SK-N-SH treated with all-trans-retinoic acid at 6 μM for 48 hours (cell line): ENCODE results near the gene PCDH15.

Experiments used
- OSR1 ChIP-seq: fragments of 250-450 bp; sonication (Bioruptor Pico); IDR thresholded peaks from 2 replicates; pipeline ENCODE4 v1.8.0; 2022; ENCODE audit warnings: moderate library complexity, mild to moderate bottlenecking, inconsistent platforms
- PPARA ChIP-seq: fragments of 250-450 bp; sonication (Bioruptor Pico); IDR thresholded peaks from 2 replicates; pipeline ENCODE4 v1.5.0; 2020; ENCODE audit warnings: mild to moderate bottlenecking, borderline replicate concordance
- TOX ChIP-seq: fragments of 250-450 bp; sonication (Bioruptor Pico); IDR thresholded peaks from 2 replicates; pipeline ENCODE4 v1.8.0; 2021; ENCODE audit warnings: mild to moderate bottlenecking, moderate library complexity, borderline replicate concordance
- ZFP3 ChIP-seq: fragments of 250-450 bp; sonication (Bioruptor Pico); IDR thresholded peaks from 2 replicates; pipeline ENCODE4 v1.5.0; 2020; ENCODE audit warnings: mild to moderate bottlenecking, moderate library complexity
- ZFP30 ChIP-seq: fragments of 450-650 bp; formaldehyde crosslinking; IDR thresholded peaks from 2 replicates; pipeline ENCODE4 v1.5.0; 2022; ENCODE audit warnings: mild to moderate bottlenecking, moderate library complexity
- ZNF565 ChIP-seq: fragments of 450-650 bp; formaldehyde crosslinking; conservative IDR thresholded peaks from 2 replicates; pipeline ENCODE4 v1.5.0; 2020; ENCODE audit warnings: low read depth, mild to moderate bottlenecking, moderate library complexity
- ZNF8 ChIP-seq: fragments of 450-650 bp; formaldehyde crosslinking; IDR thresholded peaks from 2 replicates; pipeline ENCODE4 v1.5.0; 2020; ENCODE audit warnings: mild to moderate bottlenecking, moderate library complexity
- TF ChIP-seq, protein P1 (sequence below): fragments of 250-450 bp; sonication (Bioruptor Pico); IDR thresholded peaks from 2 replicates; pipeline ENCODE4 v1.8.0; 2020; ENCODE audit warnings: mild to moderate bottlenecking, moderate library complexity, borderline replicate concordance
- TF ChIP-seq, protein P2 (sequence below): fragments of 250-450 bp; sonication (Bioruptor Pico); IDR thresholded peaks from 2 replicates; pipeline ENCODE4 v1.8.0; 2021; ENCODE audit warnings: low read depth, mild to moderate bottlenecking, moderate library complexity, borderline replicate concordance

DNA sequence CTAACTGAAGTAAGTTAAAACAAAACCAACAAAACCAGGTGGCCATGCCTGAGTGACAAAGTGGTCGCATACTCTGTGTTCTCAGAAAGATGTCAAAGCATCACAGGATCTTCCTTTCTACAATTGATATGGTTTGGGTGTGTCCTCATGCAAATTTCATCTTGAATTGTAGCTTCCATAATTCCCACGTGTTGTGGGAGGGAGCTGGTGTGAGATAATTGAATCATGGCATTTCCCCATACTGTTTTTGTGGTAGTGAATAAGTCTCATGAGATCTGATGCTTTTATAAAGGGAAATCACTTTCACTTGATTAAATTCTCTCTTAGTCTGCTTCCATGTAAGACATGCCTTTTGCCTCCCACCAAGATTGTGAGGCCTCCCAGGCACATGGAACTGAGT lies 465.7 kb downstream of the PCDH15 start:
- no peak for TF ChIP-seq ZFP30 (CRISPR knock-in tag)
- no peak for TF ChIP-seq TOX
- TF ChIP-seq ZNF8: no peak
- TF ChIP-seq PPARA (CRISPR knock-in tag): no peak
- no peak for TF ChIP-seq ZFP3 (CRISPR knock-in tag)
- TF ChIP-seq, protein P1, sequence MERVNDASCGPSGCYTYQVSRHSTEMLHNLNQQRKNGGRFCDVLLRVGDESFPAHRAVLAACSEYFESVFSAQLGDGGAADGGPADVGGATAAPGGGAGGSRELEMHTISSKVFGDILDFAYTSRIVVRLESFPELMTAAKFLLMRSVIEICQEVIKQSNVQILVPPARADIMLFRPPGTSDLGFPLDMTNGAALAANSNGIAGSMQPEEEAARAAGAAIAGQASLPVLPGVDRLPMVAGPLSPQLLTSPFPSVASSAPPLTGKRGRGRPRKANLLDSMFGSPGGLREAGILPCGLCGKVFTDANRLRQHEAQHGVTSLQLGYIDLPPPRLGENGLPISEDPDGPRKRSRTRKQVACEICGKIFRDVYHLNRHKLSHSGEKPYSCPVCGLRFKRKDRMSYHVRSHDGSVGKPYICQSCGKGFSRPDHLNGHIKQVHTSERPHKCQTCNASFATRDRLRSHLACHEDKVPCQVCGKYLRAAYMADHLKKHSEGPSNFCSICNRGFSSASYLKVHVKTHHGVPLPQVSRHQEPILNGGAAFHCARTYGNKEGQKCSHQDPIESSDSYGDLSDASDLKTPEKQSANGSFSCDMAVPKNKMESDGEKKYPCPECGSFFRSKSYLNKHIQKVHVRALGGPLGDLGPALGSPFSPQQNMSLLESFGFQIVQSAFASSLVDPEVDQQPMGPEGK (CRISPR knock-in tag): no peak
- no peak for TF ChIP-seq ZNF565 (CRISPR knock-in tag)
- TF ChIP-seq, protein P2, sequence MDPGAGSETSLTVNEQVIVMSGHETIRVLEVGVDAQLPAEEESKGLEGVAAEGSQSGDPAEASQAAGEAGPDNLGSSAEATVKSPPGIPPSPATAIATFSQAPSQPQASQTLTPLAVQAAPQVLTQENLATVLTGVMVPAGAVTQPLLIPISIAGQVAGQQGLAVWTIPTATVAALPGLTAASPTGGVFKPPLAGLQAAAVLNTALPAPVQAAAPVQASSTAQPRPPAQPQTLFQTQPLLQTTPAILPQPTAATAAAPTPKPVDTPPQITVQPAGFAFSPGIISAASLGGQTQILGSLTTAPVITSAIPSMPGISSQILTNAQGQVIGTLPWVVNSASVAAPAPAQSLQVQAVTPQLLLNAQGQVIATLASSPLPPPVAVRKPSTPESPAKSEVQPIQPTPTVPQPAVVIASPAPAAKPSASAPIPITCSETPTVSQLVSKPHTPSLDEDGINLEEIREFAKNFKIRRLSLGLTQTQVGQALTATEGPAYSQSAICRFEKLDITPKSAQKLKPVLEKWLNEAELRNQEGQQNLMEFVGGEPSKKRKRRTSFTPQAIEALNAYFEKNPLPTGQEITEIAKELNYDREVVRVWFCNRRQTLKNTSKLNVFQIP (CRISPR knock-in tag): no peak
- TF ChIP-seq OSR1: no peak
